SK-N-SH (cell line): ENCODE data around the gene POU3F1. TPM values are rescaled to one million over a fixed set of nuclear protein-coding genes. Genes with fewer than 3 reads are reported as not detected.

ENCODE experiments used
- CTCF ChIA-PET: fragments of 300-600, 350-600 bp; formaldehyde crosslinking; extraction: SDS; loops from one replicate; lab custom pipeline; 2021; lab: Yijun Ruan, JAX
- POLR2A ChIA-PET: fragments of 350-600 bp; sonication (Branson Sonifier 250); formaldehyde crosslinking; extraction: SDS; loops from one replicate; lab custom pipeline; 2020; ENCODE audit warnings: antibody characterized with exemption, inconsistent platforms; lab: Yijun Ruan, JAX
- DNase-seq: peaks from one replicate; pipeline ENCODE4 v3.0.0; 2012
- H2AFZ ChIP-seq: fragments of 200-600 bp; sonication (generic); 2 replicates; pipeline ENCODE4 v1.8.1; 2016; ENCODE audit warnings: antibody characterized with exemption, mild to moderate bottlenecking, low read depth
- H3F3A ChIP-seq: fragments of 200-600 bp; sonication (generic); replicated peaks from 2 replicates; pipeline ENCODE3; 2016; ENCODE audit warnings: antibody characterized with exemption, mild to moderate bottlenecking; ENCODE audit not compliant: insufficient read depth
- H3K27ac ChIP-seq, 2 experiments: fragments of 200-500 bp in 1 of 2; fragments of 200-600 bp in 1 of 2; sonication (Bioruptor generic) in 1 of 2; sonication (generic), shearing (Covaris generic) in 1 of 2; 2 replicates each; pipeline versions ENCODE4 v1.5.1 to v1.6.1; 2014 to 2016; ENCODE audit warnings: low read depth in 2 of 2, inconsistent platforms in 1 of 2, low read length in 1 of 2, mild to moderate bottlenecking in 1 of 2, mixed read lengths in 1 of 2
- H3K27me3 ChIP-seq: fragments of 200-600 bp; sonication (generic), shearing (Covaris generic); 2 replicates; pipeline ENCODE4 v1.6.1; 2016; ENCODE audit warnings: mixed run types; ENCODE audit not compliant: insufficient read depth
- H3K36me3 ChIP-seq, 2 experiments: fragments of 200-500 bp in 1 of 2; fragments of 200-600 bp in 1 of 2; sonication (Bioruptor generic) in 1 of 2; sonication (generic) in 1 of 2; replicated peaks in 1 of 2; 2 replicates each; pipeline versions ENCODE3 to v1.5.1; 2014 to 2016; ENCODE audit warnings: low read length in 1 of 2, mild to moderate bottlenecking in 1 of 2; ENCODE audit not compliant: insufficient read depth in 2 of 2, control insufficient read depth in 1 of 2
- H3K4me1 ChIP-seq, 2 experiments: fragments of 200-500 bp in 1 of 2; fragments of 200-600 bp in 1 of 2; sonication (Bioruptor generic) in 1 of 2; sonication (generic), shearing (Covaris generic) in 1 of 2; 2 replicates each; pipeline versions ENCODE4 v1.5.1 to v1.6.1; 2014 to 2016; ENCODE audit warnings: low read depth in 1 of 2, low read length in 1 of 2, mixed run types in 1 of 2; ENCODE audit not compliant: insufficient read depth in 2 of 2, control insufficient read depth in 1 of 2
- H3K4me2 ChIP-seq: fragments of 200-600 bp; sonication (generic), shearing (Covaris generic); 2 replicates; pipeline ENCODE4 v1.6.1; 2017; ENCODE audit warnings: mixed run types
- H3K4me3 ChIP-seq, 2 experiments: fragments of 200-500 bp in 1 of 2; fragments of 200-600 bp in 1 of 2; sonication (Bioruptor generic) in 1 of 2; sonication (generic), shearing (Covaris generic) in 1 of 2; 2 replicates each; pipeline versions ENCODE4 v1.5.1 to v1.8.1; 2014 to 2016; ENCODE audit warnings: low read depth in 2 of 2, inconsistent platforms in 1 of 2, low read length in 1 of 2, mild to moderate bottlenecking in 1 of 2, mixed read lengths in 1 of 2, moderate library complexity in 1 of 2
- H3K79me2 ChIP-seq: fragments of 200-600 bp; sonication (generic); 2 replicates; pipeline ENCODE4 v1.8.1; 2017; ENCODE audit warnings: mild to moderate bottlenecking; ENCODE audit not compliant: insufficient read depth
- H3K9ac ChIP-seq: fragments of 200-600 bp; sonication (generic); 2 replicates; pipeline ENCODE4 v1.6.1; 2017; ENCODE audit warnings: mixed run types
- H3K9me2 ChIP-seq: fragments of 200-600 bp; sonication (generic); 2 replicates; pipeline ENCODE4 v1.6.1; 2017; ENCODE audit warnings: mixed run types
- H3K9me3 ChIP-seq: fragments of 200-600 bp; sonication (generic); 2 replicates; pipeline ENCODE4 v1.6.1; 2017; ENCODE audit warnings: mixed run types, mild to moderate bottlenecking, moderate library complexity
- H4K20me1 ChIP-seq: fragments of 200-600 bp; sonication (generic); 2 replicates; pipeline ENCODE4 v1.6.1; 2017; ENCODE audit warnings: mild to moderate bottlenecking, mixed run types; ENCODE audit not compliant: insufficient read depth
- CTCF ChIP-seq: fragments of 200-600 bp; sonication (generic); IDR thresholded peaks from 2 replicates; pipeline ENCODE4 v1.6.1; 2017; ENCODE audit warnings: antibody characterized with exemption, mild to moderate bottlenecking, moderate library complexity
- EZH2phosphoT487 ChIP-seq: fragments of 200-600 bp; sonication (generic); IDR thresholded peaks from 2 replicates; pipeline ENCODE4 v1.6.1; 2017; ENCODE audit warnings: low read depth, mixed run types, mild to moderate bottlenecking, antibody characterized with exemption, moderate library complexity, borderline replicate concordance
- FOSL2 ChIP-seq: IDR thresholded peaks from 2 replicates; pipeline ENCODE4 v1.4.0; 2012; ENCODE audit warnings: low read depth, mild to moderate bottlenecking, moderate library complexity, borderline replicate concordance
- FOXJ3 ChIP-seq: sonication (generic); formaldehyde crosslinking; IDR thresholded peaks from 2 replicates; pipeline ENCODE4 v1.5.1; 2020; ENCODE audit warnings: mild to moderate bottlenecking, missing genetic modification reagents
- FOXM1 ChIP-seq: IDR thresholded peaks from 2 replicates; pipeline ENCODE4 v1.4.0; 2012; ENCODE audit warnings: low read depth, mild to moderate bottlenecking
- GABPA ChIP-seq: IDR thresholded peaks from 2 replicates; pipeline ENCODE4 v1.4.0; 2012; ENCODE audit warnings: low read depth, mild to moderate bottlenecking
- GATA2 ChIP-seq: sonication (generic); formaldehyde crosslinking; IDR thresholded peaks from 2 replicates; pipeline ENCODE4 v1.5.0; 2020; ENCODE audit warnings: mild to moderate bottlenecking, missing genetic modification reagents
- IRF3 ChIP-seq: fragments of 150-350 bp; IDR thresholded peaks from 2 replicates; pipeline ENCODE4 v1.6.1; 2016; ENCODE audit warnings: mild to moderate bottlenecking, low read depth, low read length
- JUND ChIP-seq: IDR thresholded peaks from 2 replicates; pipeline ENCODE4 v1.4.0; 2012
- MAX ChIP-seq: IDR thresholded peaks from 2 replicates; pipeline ENCODE4 v1.4.0; 2012; ENCODE audit warnings: low read depth
- NFIC ChIP-seq: IDR thresholded peaks from 2 replicates; pipeline ENCODE4 v1.4.0; 2012; ENCODE audit warnings: borderline replicate concordance
- POLR2AphosphoS5 ChIP-seq: IDR thresholded peaks from 2 replicates; pipeline ENCODE4 v1.6.1; 2012; ENCODE audit warnings: low read depth, low read length
- RAD21 ChIP-seq: IDR thresholded peaks from 2 replicates; pipeline ENCODE4 v1.6.1; 2012; ENCODE audit warnings: mild to moderate bottlenecking, low read length
- RXRA ChIP-seq: IDR thresholded peaks from 2 replicates; pipeline ENCODE4 v1.4.0; 2012; ENCODE audit warnings: low read depth, mild to moderate bottlenecking, borderline replicate concordance
- TCF12 ChIP-seq: IDR thresholded peaks from 2 replicates; pipeline ENCODE4 v1.4.0; 2012
- TEAD4 ChIP-seq: IDR thresholded peaks from 2 replicates; pipeline ENCODE4 v1.4.0; 2012; ENCODE audit warnings: mild to moderate bottlenecking, borderline replicate concordance; ENCODE audit not compliant: insufficient read depth
- USF2 ChIP-seq: fragments of 150-350 bp; IDR thresholded peaks from 2 replicates; pipeline ENCODE4 v1.6.1; 2017; ENCODE audit warnings: antibody characterized with exemption, low read length, low read depth, borderline replicate concordance
- ZBTB33 ChIP-seq: IDR thresholded peaks from 2 replicates; pipeline ENCODE4 v1.4.0; 2012; ENCODE audit warnings: low read depth, borderline replicate concordance
- WGBS: methylation state at CpG from one replicate; pipeline ENCODE4 v1.1.6; 2017; ENCODE audit warnings: low lambda C conversion rate; 5-methylcytosine and 5-hydroxymethylcytosine counted together
- polyA plus RNA-seq, 3 experiments: library from polyadenylated mRNA; depleted of rRNA; stranded (reverse); fragments of >200 nt; gene quantifications; 2 replicates each; pipeline ENCODE4 v1.2.3, GENCODE V29; 2012

POU3F1 gene
- polyA plus RNA-seq, 1 of the 3 experiments (the other 2 are of a cell fraction) = not detected

GRCh38 chr1:38082769-38083263, 36.2 kb upstream of the POU3F1 start (continued):
- TF ChIP-seq ZBTB33 (no peak), MAX (no peak), NFIC (no peak), FOXM1 (no peak), USF2 (no peak), FOSL2 (no peak), POLR2AphosphoS5 (no peak), RAD21 (no peak), GATA2 (CRISPR knock-in tag) (no peak), TEAD4 (no peak)

- ChIA-PET POLR2A (no interaction called here), CTCF (no interaction called here)
- Histone ChIP-seq H3K9me3 (no peaks in the 10 kb centered on the region), H3K4me3 (no peak overlapping the region), H3K9me2 (no peaks in the 10 kb centered on the region), H4K20me1 (no peaks in the 10 kb centered on the region), H2AFZ (no peak overlapping the region), H3K4me1 (peaks cover 0 to 13% of the 10 kb centered on the region in 2 experiments; a peak in 1 of 4 replicates), H3K9ac (no peak overlapping the region), H3K27me3 (peaks cover 2% of the 10 kb centered on the region), H3K4me2 (no peak overlapping the region), H3K36me3 (no peaks in the 10 kb centered on the region), H3F3A (no peaks in the 10 kb centered on the region), H3K79me2 (no peaks in the 10 kb centered on the region), H3K27ac (no peak overlapping the region)
- DNase-seq = no peak
- 14% methylated on average over 4 of the region's 4 CpGs for WGBS
- TF ChIP-seq GATA2 (CRISPR knock-in tag) (no peak), POLR2AphosphoS5 (no peak)
These were observed 32.4 kb upstream of the POU3F1 start for GRCh38 chr1:38079019-38079418.

GRCh38 chr1:38077523-38078147, 31.0 kb upstream of the POU3F1 start:
- TF ChIP-seq GABPA (no peak), IRF3 (no peak), TCF12 (no peak), EZH2phosphoT487 (no peak), CTCF (no peak), RXRA (no peak), POLR2AphosphoS5 (no peak), JUND (no peak), FOXJ3 (CRISPR knock-in tag) (no peak)
- Histone ChIP-seq H3K27ac (no peak overlapping the region), H3K79me2 (no peaks in the 10 kb centered on the region), H3K4me3 (no peak overlapping the region), H3K4me1 (peaks cover 0 to 13% of the 10 kb centered on the region in 2 experiments; a peak in 2 of 4 replicates), H3K4me2 (no peak overlapping the region), H3K9me3 (no peaks in the 10 kb centered on the region), H3K27me3 (peaks cover 16% of the 10 kb centered on the region), H3K9me2 (no peaks in the 10 kb centered on the region), H2AFZ (no peak overlapping the region), H3F3A (no peaks in the 10 kb centered on the region), H4K20me1 (no peaks in the 10 kb centered on the region), H3K36me3 (no peaks in the 10 kb centered on the region), H3K9ac (no peak overlapping the region)
- DNase-seq = no peak
- WGBS = 23% methylated on average over 3 of the region's 3 CpGs
- CTCF ChIA-PET = interaction anchor here (1.5 to 2.0 kb wide), 2 partner anchors 9 to 11 kb away, joined by 3 to 7 read pairs; no protein-coding TSS in a partner anchor
- POLR2A ChIA-PET = no interaction called here
